ENCODE data around the gene CADPS.

Gene CADPS

GRCh38 chr3:62539762-62540161 lies 335.5 kb downstream of the CADPS start:
- Histone ChIP-seq H3K4me3 (no peak overlapping the region), H3K27ac (no peak overlapping the region), H3K4me1 (no peaks in the 10 kb centered on the region), H3K9me3 (no peaks in the 10 kb centered on the region), H3K27me3 (peaks cover 0 to 2% of the 10 kb centered on the region in 2 donors), H3K36me3 (no peaks in the 10 kb centered on the region)
- DNase-seq: no peak
- TF ChIP-seq CTCF (IDR thresholded peaks at IDR 0.05): no peak
- intact Hi-C loops (cut with DNase I; ENCODE audit: low total_unique reads): no loop called here

- Histone ChIP-seq H3K27me3 (peaks cover 0 to 2% of the 10 kb centered on the region in 2 donors), H3K27ac (no peak overlapping the region), H3K36me3 (no peaks in the 10 kb centered on the region), H3K9me3 (no peaks in the 10 kb centered on the region), H3K4me1 (no peaks in the 10 kb centered on the region), H3K4me3 (no peak overlapping the region)
- intact Hi-C loops (cut with DNase I; ENCODE audit: low total_unique reads): no loop called here
- no peak for DNase-seq
- no peak for TF ChIP-seq CTCF (IDR thresholded peaks at IDR 0.05)
Measured at GRCh38 chr3:62538691-62539356, 336.4 kb downstream of the CADPS start.

GRCh38 chr3:62534326-62534725 lies 340.9 kb downstream of the CADPS start:
- intact Hi-C loops (cut with DNase I; ENCODE audit: low total_unique reads): no loop called here
- Histone ChIP-seq H3K36me3 (no peaks in the 10 kb centered on the region), H3K9me3 (no peaks in the 10 kb centered on the region), H3K27ac (no peak overlapping the region), H3K27me3 (peaks cover 0 to 2% of the 10 kb centered on the region in 2 donors), H3K4me1 (no peaks in the 10 kb centered on the region), H3K4me3 (no peak overlapping the region)
- TF ChIP-seq CTCF (IDR thresholded peaks at IDR 0.05): no peak
- no peak for DNase-seq

- Histone ChIP-seq H3K36me3 (no peaks in the 10 kb centered on the region), H3K27ac (no peak overlapping the region), H3K4me3 (no peak overlapping the region), H3K4me1 (no peaks in the 10 kb centered on the region), H3K9me3 (no peaks in the 10 kb centered on the region), H3K27me3 (no peaks in the 10 kb centered on the region)
- DNase-seq: no peak
- intact Hi-C loops (cut with DNase I; ENCODE audit: low total_unique reads): no loop called here
- no peak for TF ChIP-seq CTCF (IDR thresholded peaks at IDR 0.05)
Measured at GRCh38 chr3:62532796-62533195, 342.4 kb downstream of the CADPS start.

- no peaks in the 10 kb centered on the region for H3K9me3 ChIP-seq
- intact Hi-C loops (cut with DNase I; ENCODE audit: low total_unique reads): no loop called here
- no peak overlapping the region for H3K27ac ChIP-seq
- H3K27me3 ChIP-seq: peaks cover 0 to 2% of the 10 kb centered on the region in 2 donors
- no peak overlapping the region for H3K4me3 ChIP-seq
- H3K4me1 ChIP-seq: no peaks in the 10 kb centered on the region
- DNase-seq: no peak
- no peak for TF ChIP-seq CTCF (IDR thresholded peaks at IDR 0.05)
- H3K36me3 ChIP-seq: no peaks in the 10 kb centered on the region
Measured at GRCh38 chr3:62531981-62532380, 343.2 kb downstream of the CADPS start.

GRCh38 chr3:62531493-62531892 lies 343.7 kb downstream of the CADPS start:
- H3K36me3 ChIP-seq: no peaks in the 10 kb centered on the region
- no peak for DNase-seq
- peaks cover 0 to 2% of the 10 kb centered on the region in 2 donors for H3K27me3 ChIP-seq
- no peaks in the 10 kb centered on the region for H3K9me3 ChIP-seq
- no peak overlapping the region for H3K27ac ChIP-seq
- H3K4me1 ChIP-seq: no peaks in the 10 kb centered on the region
- no peak for TF ChIP-seq CTCF (IDR thresholded peaks at IDR 0.05)
- H3K4me3 ChIP-seq: no peak overlapping the region
- intact Hi-C loops (cut with DNase I; ENCODE audit: low total_unique reads): no loop called here
